A549 (cell line): ENCODE measurements around the gene FOSL2. TPM values are rescaled to one million over a fixed set of nuclear protein-coding genes. Genes with fewer than 3 reads are reported as not detected.

Experiments used
- ATAC-seq, 2 experiments: fragments of 200-7000 bp in 1 of 2; fragments of >200 bp in 1 of 2; cut with Nextera tagmentation in 1 of 2; cut with Tn5 transposase in 1 of 2; 3 replicates each; pipeline versions ENCODE4 v1.8.0 to v1.9.1; 2018 to 2020; ENCODE audit warnings: mild to moderate bottlenecking in 1 of 2, moderate library complexity in 1 of 2
- CTCF ChIA-PET: fragments of 300-600 bp; sonication (Branson Sonifier 250); formaldehyde crosslinking; extraction: SDS; loops from one replicate; lab custom pipeline; 2021; ENCODE audit warnings: antibody characterized with exemption, inconsistent platforms; lab: Yijun Ruan, JAX
- POLR2A ChIA-PET: fragments of 350-600 bp; formaldehyde crosslinking; extraction: SDS; loops from one replicate; lab custom pipeline; 2021; ENCODE audit warnings: antibody characterized with exemption, inconsistent platforms; lab: Yijun Ruan, JAX
- DNase-seq, 2 experiments: peaks; one replicate each; pipeline versions ENCODE4 v3.0.0 to v3.0.0-alpha.2; 2011 to 2016; ENCODE audit warnings: low read depth in 1 of 2, low spot score in 1 of 2
- FAIRE-seq: peaks from 2 replicates; lab custom pipeline; 2011; peaks lifted over from hg19 to GRCh38; lab: Jason Lieb, UNC
- H3K27ac ChIP-seq, 2 experiments: fragments of >200 bp; sonication (Bioruptor Twin); formaldehyde crosslinking; 3 replicates each; pipeline ENCODE4 v1.5.1; 2016 to 2017
- H3K4me1 ChIP-seq: fragments of >200 bp; sonication (Bioruptor Twin); formaldehyde crosslinking; 3 replicates; pipeline ENCODE4 v1.6.1; 2016
- H3K4me2 ChIP-seq: fragments of >200 bp; sonication (Bioruptor Twin); formaldehyde crosslinking; 3 replicates; pipeline ENCODE4 v1.6.1; 2016
- H3K4me3 ChIP-seq: fragments of >200 bp; sonication (Bioruptor Twin); formaldehyde crosslinking; 3 replicates; pipeline ENCODE4 v1.5.1; 2016
- H3K9me3 ChIP-seq: fragments of >200 bp; sonication (Bioruptor Twin); formaldehyde crosslinking; 3 replicates; pipeline ENCODE4 v1.6.1; 2016
- ATOH8 ChIP-seq: fragments of 250-450 bp; sonication (Bioruptor Pico); IDR thresholded peaks from 2 replicates; pipeline ENCODE4 v1.5.0; 2020; ENCODE audit warnings: low read depth, mild to moderate bottlenecking, moderate library complexity
- BHLHE40 ChIP-seq: IDR thresholded peaks from 2 replicates; pipeline ENCODE4 v1.6.1; 2012; ENCODE audit warnings: low read depth, low read length, inconsistent platforms
- EP300 ChIP-seq, 2 experiments: fragments of >200 bp; sonication (Bioruptor Twin); formaldehyde crosslinking; IDR thresholded peaks; 2 replicates in 1 of 2; 3 replicates in 1 of 2; pipeline ENCODE4 v1.6.1; 2016 to 2017
- FOSL2 ChIP-seq, 2 experiments: fragments of 450-650 bp in 1 of 2; fragments of >200 bp in 1 of 2; sonication (Bioruptor Twin) in 1 of 2; formaldehyde crosslinking; IDR thresholded peaks; 2 replicates each; pipeline versions ENCODE4 v1.5.0 to v1.6.1; 2016 to 2020; ENCODE audit warnings: mild to moderate bottlenecking in 1 of 2, moderate library complexity in 1 of 2
- GATA3 ChIP-seq: IDR thresholded peaks from 2 replicates; pipeline ENCODE4 v1.6.1; 2012; ENCODE audit warnings: borderline replicate concordance
- HOXA7 ChIP-seq: fragments of 250-450 bp; sonication (Bioruptor Pico); IDR thresholded peaks from 2 replicates; pipeline ENCODE4 v1.5.0; 2020; ENCODE audit warnings: mild to moderate bottlenecking, moderate library complexity
- HOXB5 ChIP-seq: fragments of 250-450 bp; sonication (Bioruptor Pico); IDR thresholded peaks from 2 replicates; pipeline ENCODE4 v1.5.0; 2020; ENCODE audit warnings: mild to moderate bottlenecking, moderate library complexity
- JUN ChIP-seq, 2 experiments: fragments of >200 bp; sonication (Bioruptor Twin); formaldehyde crosslinking; IDR thresholded peaks; 2 replicates in 1 of 2; 3 replicates in 1 of 2; pipeline ENCODE4 v1.6.1; 2016 to 2017
- JUNB ChIP-seq: fragments of >200 bp; sonication (Bioruptor Twin); formaldehyde crosslinking; IDR thresholded peaks from 2 replicates; pipeline ENCODE4 v1.6.1; 2016
- KDM1A ChIP-seq: fragments of 200-600 bp; sonication (generic); IDR thresholded peaks from 2 replicates; pipeline ENCODE4 v1.6.1; 2016; ENCODE audit warnings: low read depth, mild to moderate bottlenecking
- MAFK ChIP-seq: fragments of 450-650 bp; IDR thresholded peaks from 2 replicates; pipeline ENCODE4 v1.6.1; 2014; ENCODE audit not compliant: partially characterized antibody
- MAZ ChIP-seq: fragments of 150-350 bp; IDR thresholded peaks from 2 replicates; pipeline ENCODE4 v1.6.1; 2014; ENCODE audit warnings: antibody characterized with exemption, low read depth, low read length, borderline replicate concordance
- NFE2L2 ChIP-seq: fragments of 150-350 bp; conservative IDR thresholded peaks from 2 replicates; pipeline ENCODE4 v1.6.1; 2014; ENCODE audit warnings: low read length
- NPAS2 ChIP-seq: fragments of 250-450 bp; sonication (Bioruptor Pico); IDR thresholded peaks from 2 replicates; pipeline ENCODE4 v1.8.0; 2022; ENCODE audit warnings: mild to moderate bottlenecking, moderate library complexity, borderline replicate concordance
- PHF8 ChIP-seq: fragments of 200-600 bp; sonication (generic); IDR thresholded peaks from 2 replicates; pipeline ENCODE4 v1.6.1; 2016; ENCODE audit warnings: low read depth, mild to moderate bottlenecking, antibody characterized with exemption, moderate library complexity, borderline replicate concordance
- POLR2A ChIP-seq: IDR thresholded peaks from 2 replicates; pipeline ENCODE4 v1.6.1; 2012; ENCODE audit warnings: mild to moderate bottlenecking, low read length
- POLR2AphosphoS2 ChIP-seq: conservative IDR thresholded peaks from 2 replicates; pipeline ENCODE4 v1.6.1; 2012; ENCODE audit warnings: low read length, improper control_type of control experiment, inconsistent platforms
- RNF2 ChIP-seq: fragments of 200-600 bp; sonication (generic); IDR thresholded peaks from 2 replicates; pipeline ENCODE4 v1.6.1; 2016; ENCODE audit warnings: low read depth, mild to moderate bottlenecking, antibody characterized with exemption, moderate library complexity, borderline replicate concordance
- SMC3 ChIP-seq: fragments of >200 bp; sonication (Bioruptor Twin); formaldehyde crosslinking; IDR thresholded peaks from 3 replicates; pipeline ENCODE4 v1.6.1; 2018; ENCODE audit warnings: inconsistent platforms
- ZFP36 ChIP-seq: fragments of 450-650 bp; IDR thresholded peaks from 2 replicates; pipeline ENCODE4 v1.6.1; 2014; ENCODE audit warnings: borderline replicate concordance; ENCODE audit not compliant: partially characterized antibody
- WGBS: methylation state at CpG from one replicate; pipeline ENCODE4 v1.1.6; 2017; ENCODE audit errors: missing lambda C conversion rate; 5-methylcytosine and 5-hydroxymethylcytosine counted together
- polyA plus RNA-seq, 4 experiments: library from polyadenylated mRNA; depleted of rRNA in 3 of 4; stranded (reverse); fragments of >200 nt; fragmentation: RNase III in 1 of 4; extraction: RNeasy Plus Mini Kit Qiagen cat#74134 plus additional on column Dnase treatment in 1 of 4; gene quantifications; 2 replicates in 3 of 4; 3 replicates in 1 of 4; pipeline ENCODE4 v1.2.3, GENCODE V29; 2011 to 2017
- TF ChIP-seq, protein P1 (sequence below): fragments of >200 bp; sonication (Bioruptor Twin); formaldehyde crosslinking; IDR thresholded peaks from 3 replicates; pipeline ENCODE4 v1.6.1; 2016
- TF ChIP-seq, protein P2 (sequence below): IDR thresholded peaks from 2 replicates; pipeline ENCODE4 v1.6.1; 2012; ENCODE audit warnings: low read depth, borderline replicate concordance
- TF ChIP-seq, protein P3 (sequence below): fragments of >200 bp; sonication (Bioruptor Twin); formaldehyde crosslinking; IDR thresholded peaks from 2 replicates; pipeline ENCODE4 v1.6.1; 2016
- TF ChIP-seq, protein P4 (sequence below): fragments of 450-650 bp; IDR thresholded peaks from 2 replicates; pipeline ENCODE4 v1.6.1; 2014; ENCODE audit warnings: antibody characterized with exemption
- TF ChIP-seq, protein P5 (sequence below): IDR thresholded peaks from 2 replicates; pipeline ENCODE4 v1.6.1; 2012
- TF ChIP-seq, protein P6 (sequence below): fragments of 250-450 bp; sonication (Bioruptor Pico); IDR thresholded peaks from 2 replicates; pipeline ENCODE4 v1.5.0; 2021; ENCODE audit warnings: mild to moderate bottlenecking, moderate library complexity, borderline replicate concordance

The FOSL2 gene
- polyA plus RNA-seq, 2 of the 4 experiments (the other 2 are of a cell fraction) = 45.7 to 73.4 TPM

- Histone ChIP-seq H3K27ac (peak overlapping the region in 1 of 2 experiments; percentile 83; a peak in 2 of 6 replicates), H3K4me2 (no peak overlapping the region), H3K4me3 (no peak overlapping the region), H3K4me1 (peaks cover 38% of the 10 kb centered on the region), H3K9me3 (peaks cover 15% of the 10 kb centered on the region)
- no peak for TF ChIP-seq POLR2AphosphoS2
- TF ChIP-seq, protein P1, sequence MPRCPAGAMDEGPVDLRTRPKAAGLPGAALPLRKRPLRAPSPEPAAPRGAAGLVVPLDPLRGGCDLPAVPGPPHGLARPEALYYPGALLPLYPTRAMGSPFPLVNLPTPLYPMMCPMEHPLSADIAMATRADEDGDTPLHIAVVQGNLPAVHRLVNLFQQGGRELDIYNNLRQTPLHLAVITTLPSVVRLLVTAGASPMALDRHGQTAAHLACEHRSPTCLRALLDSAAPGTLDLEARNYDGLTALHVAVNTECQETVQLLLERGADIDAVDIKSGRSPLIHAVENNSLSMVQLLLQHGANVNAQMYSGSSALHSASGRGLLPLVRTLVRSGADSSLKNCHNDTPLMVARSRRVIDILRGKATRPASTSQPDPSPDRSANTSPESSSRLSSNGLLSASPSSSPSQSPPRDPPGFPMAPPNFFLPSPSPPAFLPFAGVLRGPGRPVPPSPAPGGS = no peak
- no peak for ATAC-seq
- no peak for FAIRE-seq
- ChIA-PET POLR2A (no interaction called here), CTCF (interaction anchor here (1.8 to 2.1 kb wide), 2 partner anchors 9 to 15 kb away, joined by 7 to 8 read pairs; no protein-coding TSS in a partner anchor)
- WGBS = 79% methylated on average over 5 of the region's 5 CpGs
- no peak for DNase-seq
Observed at GRCh38 chr2:28437918-28438317, 45.3 kb downstream of the FOSL2 start.

GRCh38 chr2:28438532-28439063, 45.9 kb downstream of the FOSL2 start:
- no peak for DNase-seq
- Histone ChIP-seq H3K4me1 (peaks cover 38% of the 10 kb centered on the region), H3K4me3 (no peak overlapping the region), H3K4me2 (no peak overlapping the region), H3K27ac (peak overlapping the region in 1 of 2 experiments; percentile 83; a peak in 2 of 6 replicates), H3K9me3 (peaks cover 8% of the 10 kb centered on the region)
- FAIRE-seq = no peak
- ChIA-PET CTCF (interaction anchor here (1.7 to 2.1 kb wide), 3 partner anchors 8 to 14 kb away, joined by 4 to 8 read pairs (median 7); no protein-coding TSS in a partner anchor), POLR2A (no interaction called here)
- no peak for ATAC-seq
- WGBS = 85% methylated on average over 13 of the region's 13 CpGs
- TF ChIP-seq, protein P2, sequence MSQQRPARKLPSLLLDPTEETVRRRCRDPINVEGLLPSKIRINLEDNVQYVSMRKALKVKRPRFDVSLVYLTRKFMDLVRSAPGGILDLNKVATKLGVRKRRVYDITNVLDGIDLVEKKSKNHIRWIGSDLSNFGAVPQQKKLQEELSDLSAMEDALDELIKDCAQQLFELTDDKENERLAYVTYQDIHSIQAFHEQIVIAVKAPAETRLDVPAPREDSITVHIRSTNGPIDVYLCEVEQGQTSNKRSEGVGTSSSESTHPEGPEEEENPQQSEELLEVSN = no peak
- TF ChIP-seq, protein P1 = no peak
- TF ChIP-seq, protein P3, sequence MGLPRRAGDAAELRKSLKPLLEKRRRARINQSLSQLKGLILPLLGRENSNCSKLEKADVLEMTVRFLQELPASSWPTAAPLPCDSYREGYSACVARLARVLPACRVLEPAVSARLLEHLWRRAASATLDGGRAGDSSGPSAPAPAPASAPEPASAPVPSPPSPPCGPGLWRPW = no peak
- TF ChIP-seq SMC3 (no peak), POLR2A (no peak), FOSL2 (IDR thresholded peaks at IDR 0.05) (no peak), FOSL2 (CRISPR knock-in tag; IDR thresholded peaks at IDR 0.05) (no peak), ZFP36 (no peak), NPAS2 (CRISPR knock-in tag) (no peak), MAFK (no peak), JUN (IDR thresholded peaks at IDR 0.05) (no peak), HOXB5 (CRISPR knock-in tag) (no peak), HOXA7 (CRISPR knock-in tag) (no peak), BHLHE40 (no peak)
- TF ChIP-seq, protein P4, sequence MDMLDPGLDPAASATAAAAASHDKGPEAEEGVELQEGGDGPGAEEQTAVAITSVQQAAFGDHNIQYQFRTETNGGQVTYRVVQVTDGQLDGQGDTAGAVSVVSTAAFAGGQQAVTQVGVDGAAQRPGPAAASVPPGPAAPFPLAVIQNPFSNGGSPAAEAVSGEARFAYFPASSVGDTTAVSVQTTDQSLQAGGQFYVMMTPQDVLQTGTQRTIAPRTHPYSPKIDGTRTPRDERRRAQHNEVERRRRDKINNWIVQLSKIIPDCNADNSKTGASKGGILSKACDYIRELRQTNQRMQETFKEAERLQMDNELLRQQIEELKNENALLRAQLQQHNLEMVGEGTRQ = no peak

GRCh38 chr2:28439127-28439526, 46.5 kb downstream of the FOSL2 start:
- no peak overlapping the region for H3K4me3 ChIP-seq
- FAIRE-seq = peak; percentile 13
- TF ChIP-seq PHF8 = no peak
- TF ChIP-seq, protein P5, sequence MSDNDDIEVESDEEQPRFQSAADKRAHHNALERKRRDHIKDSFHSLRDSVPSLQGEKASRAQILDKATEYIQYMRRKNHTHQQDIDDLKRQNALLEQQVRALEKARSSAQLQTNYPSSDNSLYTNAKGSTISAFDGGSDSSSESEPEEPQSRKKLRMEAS = no peak
- TF ChIP-seq ATOH8 (CRISPR knock-in tag) = no peak
- no peak for TF ChIP-seq RNF2
- no peak for TF ChIP-seq GATA3
- no peak for TF ChIP-seq SMC3
- no peak for TF ChIP-seq EP300 (IDR thresholded peaks at IDR 0.05)
- no peak for TF ChIP-seq KDM1A
- TF ChIP-seq, protein P6, sequence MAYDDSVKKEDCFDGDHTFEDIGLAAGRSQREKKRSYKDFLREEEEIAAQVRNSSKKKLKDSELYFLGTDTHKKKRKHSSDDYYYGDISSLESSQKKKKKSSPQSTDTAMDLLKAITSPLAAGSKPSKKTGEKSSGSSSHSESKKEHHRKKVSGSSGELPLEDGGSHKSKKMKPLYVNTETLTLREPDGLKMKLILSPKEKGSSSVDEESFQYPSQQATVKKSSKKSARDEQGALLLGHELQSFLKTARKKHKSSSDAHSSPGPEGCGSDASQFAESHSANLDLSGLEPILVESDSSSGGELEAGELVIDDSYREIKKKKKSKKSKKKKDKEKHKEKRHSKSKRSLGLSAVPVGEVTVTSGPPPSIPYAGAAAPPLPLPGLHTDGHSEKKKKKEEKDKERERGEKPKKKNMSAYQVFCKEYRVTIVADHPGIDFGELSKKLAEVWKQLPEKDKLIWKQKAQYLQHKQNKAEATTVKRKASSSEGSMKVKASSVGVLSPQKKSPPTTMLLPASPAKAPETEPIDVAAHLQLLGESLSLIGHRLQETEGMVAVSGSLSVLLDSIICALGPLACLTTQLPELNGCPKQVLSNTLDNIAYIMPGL (CRISPR knock-in tag) = no peak
- TF ChIP-seq MAZ = no peak
- no peak for TF ChIP-seq JUNB
- TF ChIP-seq POLR2A = no peak
- no peak for TF ChIP-seq NFE2L2
- peaks cover 38% of the 10 kb centered on the region for H3K4me1 ChIP-seq
- ATAC-seq = no peak
- peaks cover 3% of the 10 kb centered on the region; the same call in 1 of the 3 replicates for H3K9me3 ChIP-seq
- H3K4me2 ChIP-seq = no peak overlapping the region
- H3K27ac ChIP-seq = peak overlapping the region in 1 of 2 experiments; percentile 11; a peak in 1 of 6 replicates
- POLR2A ChIA-PET = no interaction called here
- 66% methylated on average over 5 of the region's 5 CpGs for WGBS
- CTCF ChIA-PET = interaction anchor here (1.7 to 2.8 kb wide), 2 partner anchors 10 to 13 kb away, joined by 4 to 11 read pairs; no protein-coding TSS in a partner anchor
- no peak for DNase-seq
